ENCODE data around the gene RIMBP2. TPM values are rescaled to one million over a fixed set of nuclear protein-coding genes. Genes with fewer than 3 reads are reported as not detected.
A peak's percentile ranks its signal among the peaks of the same experiment; 100 is the strongest.

Gene RIMBP2
- total RNA-seq, 1 donor from 2014 or later, result 0.99 TPM

- Histone ChIP-seq H3F3A (ENCODE audit: low read depth) (no peaks in the 10 kb centered on the region), H3K4me2 (no peak overlapping the region), H2AFZ (replicated peaks) (no peak overlapping the region), H3K79me2 (ENCODE audit: low read depth) (no peaks in the 10 kb centered on the region), H3K27me3 (no peaks in the 10 kb centered on the region), H4K20me1 (ENCODE audit: low read depth) (peaks cover 5% of the 10 kb centered on the region), H3K9ac (no peak overlapping the region), H3K4me3 (no peak overlapping the region), H3K4me1 (peaks cover 16% of the 10 kb centered on the region), H3K9me3 (ENCODE audit: low read depth) (no peaks in the 10 kb centered on the region), H3K27ac (no peak overlapping the region), H3K36me3 (no peaks in the 10 kb centered on the region)
- peaks cover 4% of the 10 kb centered on the region for H3K36me3 Mint-ChIP-seq
- TF ChIP-seq EZH2 (IDR thresholded peaks at IDR 0.05), result no peak
- TF ChIP-seq EZH2phosphoT487 (IDR thresholded peaks at IDR 0.05), result no peak
- no peak for TF ChIP-seq CTCF (IDR thresholded peaks at IDR 0.05)
- H3K27me3 Mint-ChIP-seq (ENCODE audit: insufficient read depth, low read depth), result peaks cover 4% of the 10 kb centered on the region
- no peak overlapping the region for H3K27ac Mint-ChIP-seq
- H3K9me3 Mint-ChIP-seq, result peaks cover 6% of the 10 kb centered on the region
- H3K4me1 Mint-ChIP-seq, result peaks cover 17% of the 10 kb centered on the region
- H3K4me3 Mint-ChIP-seq, result no peak overlapping the region
- DNase-seq (ENCODE audit: low spot score), result no peak
Observed at GRCh38 chr12:130462558-130463274, 253.4 kb downstream of the RIMBP2 start.

- no peak overlapping the region for H3K4me2 ChIP-seq
- H3K4me3 ChIP-seq, result no peak overlapping the region
- H3F3A ChIP-seq (ENCODE audit: low read depth), result no peaks in the 10 kb centered on the region
- Mint-ChIP-seq H3K36me3 (no peaks in the 10 kb centered on the region), H3K9me3 (no peaks in the 10 kb centered on the region), H3K4me3 (no peak overlapping the region), H3K27me3 (ENCODE audit: insufficient read depth, low read depth) (peaks cover 4% of the 10 kb centered on the region), H3K27ac (peak overlapping the region; percentile 87), H3K4me1 (peaks cover 17% of the 10 kb centered on the region)
- no peak overlapping the region for H3K27ac ChIP-seq
- no peaks in the 10 kb centered on the region for H3K27me3 ChIP-seq
- no peak for TF ChIP-seq EZH2 (IDR thresholded peaks at IDR 0.05)
- TF ChIP-seq EZH2phosphoT487 (IDR thresholded peaks at IDR 0.05), result no peak
- TF ChIP-seq CTCF (IDR thresholded peaks at IDR 0.05), result no peak
- H3K79me2 ChIP-seq (ENCODE audit: low read depth), result no peaks in the 10 kb centered on the region
- DNase-seq (ENCODE audit: low spot score), result peak; percentile 52
- H3K9me3 ChIP-seq (ENCODE audit: low read depth), result no peaks in the 10 kb centered on the region
- H3K36me3 ChIP-seq, result no peaks in the 10 kb centered on the region
- peaks cover 15% of the 10 kb centered on the region for H3K4me1 ChIP-seq
- H4K20me1 ChIP-seq (ENCODE audit: low read depth), result peaks cover 5% of the 10 kb centered on the region
- no peak overlapping the region for H2AFZ ChIP-seq (replicated peaks)
- H3K9ac ChIP-seq, result no peak overlapping the region
Observed at GRCh38 chr12:130461839-130462557, 254.1 kb downstream of the RIMBP2 start.

DNA sequence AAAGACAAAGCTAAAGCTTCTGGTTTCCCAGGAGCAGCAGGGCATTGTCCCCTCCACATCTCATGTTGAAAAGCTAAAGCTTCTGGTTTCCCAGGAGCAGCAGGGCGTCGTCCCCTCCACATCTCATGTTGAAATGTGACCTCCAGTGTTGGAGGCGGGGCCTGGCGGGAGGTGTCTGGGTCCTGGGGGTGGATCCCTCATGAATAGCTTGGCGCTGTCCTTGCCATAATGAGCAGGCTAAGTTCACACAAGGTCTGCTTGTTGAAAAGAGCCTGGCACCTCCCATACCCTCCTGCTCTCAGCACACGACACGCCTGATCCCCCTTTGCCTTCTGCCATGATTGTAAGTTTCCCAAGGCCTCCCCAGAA, 254.7 kb downstream of the RIMBP2 start:
- no peaks in the 10 kb centered on the region for H3K9me3 Mint-ChIP-seq
- H3K4me2 ChIP-seq, result no peak overlapping the region
- DNase-seq (ENCODE audit: low spot score), result peak; percentile 30
- no peak overlapping the region for H3K27ac ChIP-seq
- H3K9me3 ChIP-seq (ENCODE audit: low read depth), result no peaks in the 10 kb centered on the region
- H4K20me1 ChIP-seq (ENCODE audit: low read depth), result peaks cover 5% of the 10 kb centered on the region
- no peaks in the 10 kb centered on the region for H3F3A ChIP-seq (ENCODE audit: low read depth)
- H3K4me3 ChIP-seq, result no peak overlapping the region
- H3K27me3 ChIP-seq, result no peaks in the 10 kb centered on the region
- H3K4me3 Mint-ChIP-seq, result no peak overlapping the region
- peaks cover 17% of the 10 kb centered on the region for H3K4me1 Mint-ChIP-seq
- H3K36me3 ChIP-seq, result no peaks in the 10 kb centered on the region
- peaks cover 4% of the 10 kb centered on the region for H3K27me3 Mint-ChIP-seq (ENCODE audit: insufficient read depth, low read depth)
- no peaks in the 10 kb centered on the region for H3K79me2 ChIP-seq (ENCODE audit: low read depth)
- H3K36me3 Mint-ChIP-seq, result no peaks in the 10 kb centered on the region
- TF ChIP-seq EZH2 (IDR thresholded peaks at IDR 0.05) (no peak), CTCF (IDR thresholded peaks at IDR 0.05) (no peak), EZH2phosphoT487 (IDR thresholded peaks at IDR 0.05) (no peak)
- peaks cover 9% of the 10 kb centered on the region for H3K4me1 ChIP-seq
- H3K27ac Mint-ChIP-seq, result peak overlapping the region; percentile 87
- H2AFZ ChIP-seq (replicated peaks), result no peak overlapping the region
- no peak overlapping the region for H3K9ac ChIP-seq
